HepG2 (cell line): ENCODE measurements around the gene BDKRB1. TPM values are rescaled to one million over a fixed set of nuclear protein-coding genes. Genes with fewer than 3 reads are reported as not detected.

Experiments used
- ATAC-seq: fragments of 200-7000 bp; cut with Tn5 transposase; 3 replicates; pipeline ENCODE4 v1.9.1; 2020; ENCODE audit warnings: mild to moderate bottlenecking, moderate library complexity
- BruUV-seq: library from RNA; stranded (reverse); fragments of 400-500 nt; replicated peaks from 2 replicates; lab custom pipeline; 2021; lab: Mats Ljungman, UMichigan
- CTCF ChIA-PET: fragments of 300-600 bp; formaldehyde crosslinking; extraction: SDS; loops from one replicate; lab custom pipeline; 2021; ENCODE audit warnings: low total read pairs, inconsistent platforms, low intra/inter-chr PET ratio; lab: Yijun Ruan, JAX
- POLR2A ChIA-PET: fragments of 350-600 bp; sonication (Branson Sonifier 250); formaldehyde crosslinking; loops from one replicate; lab custom pipeline; 2020; ENCODE audit warnings: antibody characterized with exemption, inconsistent platforms; lab: Yijun Ruan, JAX
- DNase-seq: peaks from one replicate; pipeline ENCODE4 v3.0.0-alpha.2; 2015; ENCODE audit warnings: low spot score
- FAIRE-seq: peaks from 3 replicates; lab custom pipeline; 2011; peaks lifted over from hg19 to GRCh38; lab: Jason Lieb, UNC
- H2AFZ ChIP-seq: one replicate; pipeline ENCODE4 v1.6.1; 2011; ENCODE audit warnings: low read length, inconsistent platforms
- H3K27ac ChIP-seq: fragments of 300-600 bp; 3 replicates; pipeline ENCODE4 v1.8.0; 2011; ENCODE audit warnings: mixed run types, mild to moderate bottlenecking, mixed read lengths, low read length, inconsistent platforms; ENCODE audit not compliant: insufficient read depth; ENCODE audit errors: extremely low read length
- H3K27me3 ChIP-seq, 2 experiments: fragments of 200-600 bp in 1 of 2; 2 replicates in 1 of 2; 3 replicates in 1 of 2; pipeline versions ENCODE4 v1.6.0 to v1.8.0; 2011; ENCODE audit warnings: low read length in 2 of 2, mild to moderate bottlenecking in 2 of 2, moderate library complexity in 2 of 2, inconsistent platforms in 1 of 2; ENCODE audit not compliant: insufficient read depth in 2 of 2, control insufficient read depth in 1 of 2
- H3K36me3 ChIP-seq, 2 experiments: fragments of 200-600 bp in 1 of 2; replicated peaks in 1 of 2; 2 replicates in 1 of 2; 3 replicates in 1 of 2; pipeline versions ENCODE4 v1.5.1 to v1.8.0; 2011; ENCODE audit warnings: low read length in 2 of 2, inconsistent platforms in 1 of 2; ENCODE audit not compliant: insufficient read depth in 2 of 2, control insufficient read depth in 1 of 2
- H3K4me1 ChIP-seq: 2 replicates; pipeline ENCODE4 v1.5.1; 2012; ENCODE audit warnings: low read length, inconsistent platforms; ENCODE audit not compliant: insufficient read depth
- H3K4me2 ChIP-seq: 2 replicates; pipeline ENCODE4 v1.6.0; 2011; ENCODE audit warnings: low read depth, low read length, inconsistent platforms
- H3K4me3 ChIP-seq, 3 experiments: fragments of 200-600 bp in 1 of 3; sonication (generic), shearing (Covaris generic) in 1 of 3; replicated peaks in 1 of 3; 2 replicates each; pipeline ENCODE4 v1.5.1; 2011 to 2016; ENCODE audit warnings: low read length in 3 of 3, inconsistent platforms in 2 of 3, low read depth in 2 of 3, mild to moderate bottlenecking in 2 of 3, control low read depth in 1 of 3, mixed read lengths in 1 of 3; ENCODE audit not compliant: insufficient read depth in 1 of 3
- H3K79me2 ChIP-seq: one replicate; pipeline ENCODE4 v1.6.1; 2011; ENCODE audit warnings: low read length, inconsistent platforms; ENCODE audit not compliant: insufficient read depth
- H3K9ac ChIP-seq: 2 replicates; pipeline ENCODE4 v1.6.0; 2011; ENCODE audit warnings: mild to moderate bottlenecking, low read depth, low read length, inconsistent platforms; ENCODE audit not compliant: insufficient read depth
- H3K9me3 ChIP-seq: 2 replicates; pipeline ENCODE4 v1.5.1; 2012; ENCODE audit warnings: mild to moderate bottlenecking, low read length
- H4K20me1 ChIP-seq: 2 replicates; pipeline ENCODE4 v1.6.0; 2011; ENCODE audit warnings: inconsistent platforms, mild to moderate bottlenecking, low read length, moderate library complexity; ENCODE audit not compliant: insufficient read depth
- BRCA1 ChIP-seq: sonication (generic); formaldehyde crosslinking; IDR thresholded peaks from 2 replicates; pipeline ENCODE4 v1.4.0; 2020; ENCODE audit warnings: missing genetic modification reagents
- GABPB1 ChIP-seq: IDR thresholded peaks from 2 replicates; pipeline ENCODE4 v1.6.1; 2016; ENCODE audit warnings: mild to moderate bottlenecking, missing genetic modification reagents, moderate library complexity, missing compliant biosample characterization
- HMG20A ChIP-seq: IDR thresholded peaks from 2 replicates; pipeline ENCODE4 v1.6.1; 2016; ENCODE audit warnings: borderline replicate concordance
- MAF1 ChIP-seq: sonication (generic); formaldehyde crosslinking; IDR thresholded peaks from 2 replicates; pipeline ENCODE4 v1.5.0; 2020; ENCODE audit warnings: missing genetic modification reagents, borderline replicate concordance
- RARA ChIP-seq: IDR thresholded peaks from 2 replicates; pipeline ENCODE4 v1.6.1; 2016; ENCODE audit warnings: missing genetic modification reagents, missing compliant biosample characterization
- SOX5 ChIP-seq: IDR thresholded peaks from 2 replicates; pipeline ENCODE4 v1.6.1; 2016; ENCODE audit warnings: borderline replicate concordance
- YEATS2 ChIP-seq: sonication (generic); formaldehyde crosslinking; IDR thresholded peaks from 2 replicates; pipeline ENCODE4 v1.4.0; 2020; ENCODE audit warnings: missing genetic modification reagents, borderline replicate concordance
- ZFP1 ChIP-seq: IDR thresholded peaks from 2 replicates; pipeline ENCODE4 v1.6.1; 2016
- ZKSCAN5 ChIP-seq: sonication (generic); formaldehyde crosslinking; IDR thresholded peaks from 2 replicates; pipeline ENCODE4 v1.5.1; 2020; ENCODE audit warnings: mild to moderate bottlenecking, missing genetic modification reagents
- ZNF253 ChIP-seq: sonication (generic); formaldehyde crosslinking; IDR thresholded peaks from 2 replicates; pipeline ENCODE4 v1.8.0; 2022; ENCODE audit warnings: mild to moderate bottlenecking, missing genetic modification reagents, borderline replicate concordance
- ZNF30 ChIP-seq: sonication (generic); formaldehyde crosslinking; IDR thresholded peaks from 2 replicates; pipeline ENCODE4 v1.5.0; 2020; ENCODE audit warnings: mild to moderate bottlenecking, missing genetic modification reagents
- ZNF839 ChIP-seq: sonication (generic); formaldehyde crosslinking; IDR thresholded peaks from 2 replicates; pipeline ENCODE4 v1.4.0; 2020; ENCODE audit warnings: missing genetic modification reagents, mild to moderate bottlenecking, borderline replicate concordance
- ZSCAN21 ChIP-seq: sonication (generic); formaldehyde crosslinking; IDR thresholded peaks from 2 replicates; pipeline ENCODE4 v1.8.0; 2022; ENCODE audit warnings: mild to moderate bottlenecking, missing genetic modification reagents, moderate library complexity, borderline replicate concordance
- ZUFSP ChIP-seq: sonication (generic); formaldehyde crosslinking; IDR thresholded peaks from 2 replicates; pipeline ENCODE4 v1.9.0; 2021; ENCODE audit warnings: missing genetic modification reagents, mild to moderate bottlenecking, borderline replicate concordance
- WGBS: methylation state at CpG from one replicate; pipeline ENCODE4 v1.1.6; 2017; ENCODE audit warnings: low lambda C conversion rate; 5-methylcytosine and 5-hydroxymethylcytosine counted together
- in situ Hi-C: cut with HindIII; loops from 2 replicates; pipeline ENCODE4 v1.10.0; 2017; ENCODE audit warnings: low pct_unique_long_range_greater_than_20kb; ENCODE audit not compliant: extremely low pct_ligation_motif_present
- intact Hi-C: fragments of 100-400 bp; cut with micrococcal nuclease; formaldehyde crosslinking; loops from one replicate; pipeline ENCODE4 v1.10.0; 2022; ENCODE audit not compliant: unreplicated experiment
- polyA plus RNA-seq, 8 experiments: library from polyadenylated mRNA; depleted of rRNA in 3 of 8; stranded (reverse) in 7 of 8; unstranded in 1 of 8; fragments of >200 nt; fragmentation: Illumina TruSeq in 4 of 8; extraction: Trizol in 4 of 8; gene quantifications; 2 replicates each; pipeline versions ENCODE4 v1.2.1 to v1.2.3, GENCODE V29; 2011 to 2016; ENCODE audit warnings: low read depth in 4 of 8, missing spikeins in 1 of 8, mixed read lengths in 1 of 8; ENCODE audit not compliant: insufficient read depth in 1 of 8
- total RNA-seq, 5 experiments: library from RNA; depleted of rRNA; stranded (reverse); fragments of >200 nt; fragmentation: Illumina TruSeq; extraction: Trizol; gene quantifications; 2 replicates each; pipeline ENCODE4 v1.2.3, GENCODE V29; 2016; ENCODE audit warnings: low read depth in 1 of 5
- TF ChIP-seq, protein P1 (sequence below): sonication (generic); formaldehyde crosslinking; conservative IDR thresholded peaks from 2 replicates; pipeline ENCODE4 v1.4.0; 2020; ENCODE audit warnings: mild to moderate bottlenecking, missing genetic modification reagents, moderate library complexity
- TF ChIP-seq, protein P2 (sequence below): sonication (generic); formaldehyde crosslinking; IDR thresholded peaks from 2 replicates; pipeline ENCODE4 v1.4.0; 2020; ENCODE audit warnings: missing genetic modification reagents

Gene BDKRB1
- total and polyA plus RNA-seq, 2 of the 13 experiments (the other 11 are each of a cell fraction or from before 2014, with no cell fraction given), result 0.05 TPM; not detected in 1

DNA sequence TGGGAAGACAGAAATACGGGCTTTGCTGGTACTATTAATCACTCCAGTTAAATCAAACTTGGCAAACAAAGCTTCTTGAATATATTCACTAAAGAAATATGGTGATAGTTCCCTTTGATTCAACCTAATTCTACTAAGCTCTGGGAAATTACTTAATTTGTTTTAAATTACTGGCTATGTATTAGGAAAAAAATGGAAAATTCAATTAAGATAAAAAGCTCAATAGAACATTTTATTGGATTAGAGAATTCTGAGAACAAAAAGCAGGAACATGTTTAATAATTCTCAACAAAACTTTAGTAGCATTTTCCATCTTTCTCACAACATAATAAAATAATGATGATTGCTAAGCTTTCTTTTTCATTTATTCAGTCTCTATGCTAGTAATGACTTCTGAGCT is 30.2 kb downstream of the BDKRB1 start:
- no peaks in the 10 kb centered on the region for H3K27me3 ChIP-seq
- no TSS peak for BruUV-seq
- H3K4me2 ChIP-seq, result no peak overlapping the region
- CTCF ChIA-PET, result no interaction called here
- peaks cover 11% of the 10 kb centered on the region for H3K4me1 ChIP-seq
- H3K79me2 ChIP-seq, result no peaks in the 10 kb centered on the region
- peaks cover 2 to 22% of the 10 kb centered on the region in 2 experiments; a peak in 3 of 5 replicates for H3K36me3 ChIP-seq
- in situ Hi-C loops, result no loop called here
- no peak overlapping the region for H3K9ac ChIP-seq
- FAIRE-seq (no peak), ATAC-seq (no peak), DNase-seq (no peak)
- no peak overlapping the region for H3K4me3 ChIP-seq
- intact Hi-C loops, result no loop called here
- WGBS, result 96% methylated on average over 1 of the region's 1 CpG
- H3K27ac ChIP-seq, result no peak overlapping the region
- POLR2A ChIA-PET, result no interaction called here
- H2AFZ ChIP-seq, result no peak overlapping the region
- no peaks in the 10 kb centered on the region for H3K9me3 ChIP-seq
- no peaks in the 10 kb centered on the region for H4K20me1 ChIP-seq
- TF ChIP-seq YEATS2 (CRISPR knock-in tag), result no peak
- no peak for TF ChIP-seq ZNF839
- TF ChIP-seq, protein P1, sequence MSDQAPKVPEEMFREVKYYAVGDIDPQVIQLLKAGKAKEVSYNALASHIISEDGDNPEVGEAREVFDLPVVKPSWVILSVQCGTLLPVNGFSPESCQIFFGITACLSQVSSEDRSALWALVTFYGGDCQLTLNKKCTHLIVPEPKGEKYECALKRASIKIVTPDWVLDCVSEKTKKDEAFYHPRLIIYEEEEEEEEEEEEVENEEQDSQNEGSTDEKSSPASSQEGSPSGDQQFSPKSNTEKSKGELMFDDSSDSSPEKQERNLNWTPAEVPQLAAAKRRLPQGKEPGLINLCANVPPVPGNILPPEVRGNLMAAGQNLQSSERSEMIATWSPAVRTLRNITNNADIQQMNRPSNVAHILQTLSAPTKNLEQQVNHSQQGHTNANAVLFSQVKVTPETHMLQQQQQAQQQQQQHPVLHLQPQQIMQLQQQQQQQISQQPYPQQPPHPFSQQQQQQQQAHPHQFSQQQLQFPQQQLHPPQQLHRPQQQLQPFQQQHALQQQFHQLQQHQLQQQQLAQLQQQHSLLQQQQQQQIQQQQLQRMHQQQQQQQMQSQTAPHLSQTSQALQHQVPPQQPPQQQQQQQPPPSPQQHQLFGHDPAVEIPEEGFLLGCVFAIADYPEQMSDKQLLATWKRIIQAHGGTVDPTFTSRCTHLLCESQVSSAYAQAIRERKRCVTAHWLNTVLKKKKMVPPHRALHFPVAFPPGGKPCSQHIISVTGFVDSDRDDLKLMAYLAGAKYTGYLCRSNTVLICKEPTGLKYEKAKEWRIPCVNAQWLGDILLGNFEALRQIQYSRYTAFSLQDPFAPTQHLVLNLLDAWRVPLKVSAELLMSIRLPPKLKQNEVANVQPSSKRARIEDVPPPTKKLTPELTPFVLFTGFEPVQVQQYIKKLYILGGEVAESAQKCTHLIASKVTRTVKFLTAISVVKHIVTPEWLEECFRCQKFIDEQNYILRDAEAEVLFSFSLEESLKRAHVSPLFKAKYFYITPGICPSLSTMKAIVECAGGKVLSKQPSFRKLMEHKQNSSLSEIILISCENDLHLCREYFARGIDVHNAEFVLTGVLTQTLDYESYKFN (CRISPR knock-in tag), result no peak
- TF ChIP-seq, protein P2, sequence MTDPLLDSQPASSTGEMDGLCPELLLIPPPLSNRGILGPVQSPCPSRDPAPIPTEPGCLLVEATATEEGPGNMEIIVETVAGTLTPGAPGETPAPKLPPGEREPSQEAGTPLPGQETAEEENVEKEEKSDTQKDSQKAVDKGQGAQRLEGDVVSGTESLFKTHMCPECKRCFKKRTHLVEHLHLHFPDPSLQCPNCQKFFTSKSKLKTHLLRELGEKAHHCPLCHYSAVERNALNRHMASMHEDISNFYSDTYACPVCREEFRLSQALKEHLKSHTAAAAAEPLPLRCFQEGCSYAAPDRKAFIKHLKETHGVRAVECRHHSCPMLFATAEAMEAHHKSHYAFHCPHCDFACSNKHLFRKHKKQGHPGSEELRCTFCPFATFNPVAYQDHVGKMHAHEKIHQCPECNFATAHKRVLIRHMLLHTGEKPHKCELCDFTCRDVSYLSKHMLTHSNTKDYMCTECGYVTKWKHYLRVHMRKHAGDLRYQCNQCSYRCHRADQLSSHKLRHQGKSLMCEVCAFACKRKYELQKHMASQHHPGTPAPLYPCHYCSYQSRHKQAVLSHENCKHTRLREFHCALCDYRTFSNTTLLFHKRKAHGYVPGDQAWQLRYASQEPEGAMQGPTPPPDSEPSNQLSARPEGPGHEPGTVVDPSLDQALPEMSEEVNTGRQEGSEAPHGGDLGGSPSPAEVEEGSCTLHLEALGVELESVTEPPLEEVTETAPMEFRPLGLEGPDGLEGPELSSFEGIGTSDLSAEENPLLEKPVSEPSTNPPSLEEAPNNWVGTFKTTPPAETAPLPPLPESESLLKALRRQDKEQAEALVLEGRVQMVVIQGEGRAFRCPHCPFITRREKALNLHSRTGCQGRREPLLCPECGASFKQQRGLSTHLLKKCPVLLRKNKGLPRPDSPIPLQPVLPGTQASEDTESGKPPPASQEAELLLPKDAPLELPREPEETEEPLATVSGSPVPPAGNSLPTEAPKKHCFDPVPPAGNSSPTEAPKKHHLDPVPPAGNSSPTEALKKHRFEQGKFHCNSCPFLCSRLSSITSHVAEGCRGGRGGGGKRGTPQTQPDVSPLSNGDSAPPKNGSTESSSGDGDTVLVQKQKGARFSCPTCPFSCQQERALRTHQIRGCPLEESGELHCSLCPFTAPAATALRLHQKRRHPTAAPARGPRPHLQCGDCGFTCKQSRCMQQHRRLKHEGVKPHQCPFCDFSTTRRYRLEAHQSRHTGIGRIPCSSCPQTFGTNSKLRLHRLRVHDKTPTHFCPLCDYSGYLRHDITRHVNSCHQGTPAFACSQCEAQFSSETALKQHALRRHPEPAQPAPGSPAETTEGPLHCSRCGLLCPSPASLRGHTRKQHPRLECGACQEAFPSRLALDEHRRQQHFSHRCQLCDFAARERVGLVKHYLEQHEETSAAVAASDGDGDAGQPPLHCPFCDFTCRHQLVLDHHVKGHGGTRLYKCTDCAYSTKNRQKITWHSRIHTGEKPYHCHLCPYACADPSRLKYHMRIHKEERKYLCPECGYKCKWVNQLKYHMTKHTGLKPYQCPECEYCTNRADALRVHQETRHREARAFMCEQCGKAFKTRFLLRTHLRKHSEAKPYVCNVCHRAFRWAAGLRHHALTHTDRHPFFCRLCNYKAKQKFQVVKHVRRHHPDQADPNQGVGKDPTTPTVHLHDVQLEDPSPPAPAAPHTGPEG, result no peak
- TF ChIP-seq GABPB1 (CRISPR knock-in tag), result no peak
- TF ChIP-seq RARA, result no peak
- TF ChIP-seq ZNF30, result no peak
- TF ChIP-seq MAF1, result no peak
- TF ChIP-seq ZFP1 (CRISPR knock-in tag), result no peak
- TF ChIP-seq ZSCAN21 (CRISPR knock-in tag), result no peak
- no peak for TF ChIP-seq ZUFSP (CRISPR knock-in tag)
- no peak for TF ChIP-seq SOX5 (CRISPR knock-in tag)
- no peak for TF ChIP-seq ZKSCAN5
- TF ChIP-seq HMG20A, result no peak
- TF ChIP-seq BRCA1 (CRISPR knock-in tag), result no peak
- no peak for TF ChIP-seq ZNF253
